HL-60 (cell line): ENCODE measurements around the gene GFER.

Source experiments
- DNase-seq, 2 experiments: peaks; one replicate each; pipeline ENCODE4 v3.0.0-alpha.2; 2010 to 2020; ENCODE audit warnings: low read depth in 1 of 2, low spot score in 1 of 2
- H3K27ac ChIP-seq: fragments of 250-450 bp; sonication (Bioruptor Pico); replicated peaks from 2 replicates; pipeline ENCODE4 v1.5.1; 2020; ENCODE audit warnings: mild to moderate bottlenecking, moderate library complexity
- H3K27me3 ChIP-seq: fragments of 250-450 bp; sonication (Bioruptor Pico); 2 replicates; pipeline ENCODE4 v1.5.1; 2021; ENCODE audit warnings: mild to moderate bottlenecking, moderate library complexity; ENCODE audit not compliant: insufficient read depth, poor library complexity, severe bottlenecking
- H3K4me3 ChIP-seq: replicated peaks from 2 replicates; pipeline ENCODE4 v1.5.1; 2011; ENCODE audit warnings: mild to moderate bottlenecking, control low read depth, low read length; ENCODE audit not compliant: insufficient read depth
- CTCF ChIP-seq: IDR thresholded peaks from one replicate; pipeline ENCODE4 v1.5.1; 2011; ENCODE audit warnings: low read length, control low read depth, inconsistent platforms; ENCODE audit not compliant: insufficient read depth
- GABPA ChIP-seq: IDR thresholded peaks from 2 replicates; pipeline ENCODE4 v1.6.1; 2012; ENCODE audit warnings: low read depth
- POLR2AphosphoS5 ChIP-seq: IDR thresholded peaks from 2 replicates; pipeline ENCODE4 v1.6.1; 2012; ENCODE audit warnings: low read depth
- REST ChIP-seq: IDR thresholded peaks from 2 replicates; pipeline ENCODE4 v1.6.1; 2012; ENCODE audit warnings: low read depth; ENCODE audit not compliant: insufficient replicate concordance
- SPI1 ChIP-seq: IDR thresholded peaks from 2 replicates; pipeline ENCODE4 v1.6.1; 2012; ENCODE audit warnings: low read depth, mild to moderate bottlenecking, borderline replicate concordance

The GFER gene

DNA sequence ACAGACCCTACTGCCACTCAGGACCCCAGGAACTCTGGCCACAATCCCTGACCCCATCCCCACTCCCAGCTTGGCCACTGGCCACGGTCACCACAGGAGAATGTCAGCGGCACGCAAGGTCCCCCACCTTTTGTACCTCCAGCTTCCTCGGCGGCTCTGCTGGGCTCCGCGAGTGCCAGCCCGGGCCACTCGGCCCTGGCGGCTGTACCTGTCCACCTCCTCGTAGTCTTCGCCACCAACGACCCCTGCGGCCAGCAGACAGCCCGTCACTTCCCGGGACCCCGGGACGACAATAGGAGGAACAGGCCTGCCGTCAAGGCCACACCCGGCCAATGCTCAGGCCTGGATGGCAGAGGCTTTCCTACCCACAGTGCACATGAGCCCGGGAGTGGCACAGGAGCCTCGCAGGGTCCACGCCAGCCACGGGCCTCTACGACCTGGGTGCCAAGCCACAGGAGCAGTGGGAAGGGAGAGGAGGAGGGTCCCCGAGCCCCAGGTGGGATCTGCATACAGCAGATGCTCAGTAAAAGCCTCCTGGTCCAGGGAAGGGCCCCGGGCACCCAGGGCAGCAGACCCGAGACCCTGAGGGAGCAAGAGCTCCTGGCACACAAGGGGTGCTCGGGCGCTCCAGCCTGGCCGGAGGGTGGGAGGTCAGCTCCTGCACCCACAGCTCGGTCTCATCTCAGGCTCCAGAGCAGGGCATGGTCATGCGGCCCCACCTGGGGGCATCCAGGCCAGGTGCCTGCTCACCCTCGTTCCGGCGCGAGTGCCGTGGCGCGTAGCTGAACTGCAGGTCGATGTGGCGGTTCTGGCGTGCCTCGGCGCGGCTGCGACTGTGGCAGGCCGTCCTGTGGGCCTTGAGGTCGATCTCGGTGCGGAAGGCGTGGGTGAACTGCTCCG, 17.7 kb downstream of the GFER start:
- no peak overlapping the region for H3K27ac ChIP-seq

DNA sequence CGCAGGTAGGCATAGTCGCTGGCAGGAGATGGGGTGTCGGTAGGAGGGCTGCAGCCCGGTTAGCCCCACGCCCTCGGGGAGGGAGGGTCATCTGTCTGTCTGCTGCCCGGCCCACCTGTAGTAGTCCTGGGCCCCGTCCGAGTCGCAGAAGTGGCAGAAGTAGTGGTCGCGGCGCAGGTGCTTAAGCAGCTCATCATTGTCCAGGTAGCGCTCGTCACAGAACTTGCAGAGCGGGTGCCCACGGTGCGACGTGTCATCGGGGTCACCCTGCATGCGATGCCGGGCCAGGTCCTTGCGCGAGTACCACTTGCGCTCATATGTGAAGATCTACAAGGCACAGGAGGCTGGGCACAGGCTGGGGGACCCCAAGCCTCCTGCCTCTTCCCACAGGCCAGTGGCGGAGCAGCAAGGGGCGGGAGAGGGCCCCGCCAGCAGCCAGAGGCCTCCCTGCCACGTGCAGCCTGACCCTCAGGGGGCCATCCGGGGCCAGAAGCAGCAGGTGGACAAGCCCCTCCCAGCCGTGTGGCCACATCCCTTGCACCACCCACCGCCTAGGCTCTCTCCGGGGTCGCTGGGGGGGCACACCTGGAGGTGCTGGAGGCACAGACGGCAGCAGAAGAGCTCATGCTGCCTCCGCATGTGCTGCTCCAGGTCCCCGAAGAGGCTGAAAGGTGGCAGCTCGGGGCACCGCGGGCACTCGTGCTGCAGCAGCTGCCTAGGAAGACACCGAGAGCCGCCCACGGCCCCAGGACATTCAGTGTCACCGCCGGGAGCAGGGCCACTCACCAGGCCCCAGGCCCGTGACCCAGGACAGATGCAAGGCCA, 18.6 kb downstream of the GFER start:
- TF ChIP-seq GABPA (no peak), POLR2AphosphoS5 (0 out of 2 replicates have a peak, but pooled peaks have one; percentile 12), REST (no peak)
- Histone ChIP-seq H3K27me3 (no peaks in the 10 kb centered on the region), H3K27ac (no peak overlapping the region), H3K4me3 (no peak overlapping the region)
- no peak for DNase-seq

More for the DNA sequence above, 17.7 kb downstream of the GFER start:
- H3K27me3 ChIP-seq: no peaks in the 10 kb centered on the region
- TF ChIP-seq GABPA (no peak), CTCF (no peak), SPI1 (no peak), POLR2AphosphoS5 (no peak), REST (no peak)
- H3K4me3 ChIP-seq: no peak overlapping the region
- no peak for DNase-seq

GRCh38 chr16:2003231-2003826, 19.3 kb downstream of the GFER start:
- no peak overlapping the region for H3K27ac ChIP-seq
- TF ChIP-seq CTCF (no peak), POLR2AphosphoS5 (no peak), REST (no peak), SPI1 (no peak), GABPA (no peak)

More at GRCh38 chr16:2003231-2003826, 19.3 kb downstream of the GFER start:
- Histone ChIP-seq H3K4me3 (no peak overlapping the region), H3K27me3 (no peaks in the 10 kb centered on the region)
- DNase-seq: no peak
